Measurements from ENCODE around the gene SLC6A16. TPM values are rescaled to one million over a fixed set of nuclear protein-coding genes. Genes with fewer than 3 reads are reported as not detected.
"Not testable (repeated sequence)": the region's sequence is repeated elsewhere in the genome, so short reads cannot be mapped to it uniquely, and the experiment has no call there.

The SLC6A16 gene
- total RNA-seq, 3 donors from 2014 or later, result 1.2 to 2.7 (median 2.0) TPM

GRCh38 chr19:49335784-49336481 is 10.9 kb upstream of the SLC6A16 start:
- TF ChIP-seq POLR2A (IDR thresholded peaks at IDR 0.05) (no peak), POLR2AphosphoS5 (IDR thresholded peaks at IDR 0.05) (no peak)
- TF ChIP-seq, protein P1, sequence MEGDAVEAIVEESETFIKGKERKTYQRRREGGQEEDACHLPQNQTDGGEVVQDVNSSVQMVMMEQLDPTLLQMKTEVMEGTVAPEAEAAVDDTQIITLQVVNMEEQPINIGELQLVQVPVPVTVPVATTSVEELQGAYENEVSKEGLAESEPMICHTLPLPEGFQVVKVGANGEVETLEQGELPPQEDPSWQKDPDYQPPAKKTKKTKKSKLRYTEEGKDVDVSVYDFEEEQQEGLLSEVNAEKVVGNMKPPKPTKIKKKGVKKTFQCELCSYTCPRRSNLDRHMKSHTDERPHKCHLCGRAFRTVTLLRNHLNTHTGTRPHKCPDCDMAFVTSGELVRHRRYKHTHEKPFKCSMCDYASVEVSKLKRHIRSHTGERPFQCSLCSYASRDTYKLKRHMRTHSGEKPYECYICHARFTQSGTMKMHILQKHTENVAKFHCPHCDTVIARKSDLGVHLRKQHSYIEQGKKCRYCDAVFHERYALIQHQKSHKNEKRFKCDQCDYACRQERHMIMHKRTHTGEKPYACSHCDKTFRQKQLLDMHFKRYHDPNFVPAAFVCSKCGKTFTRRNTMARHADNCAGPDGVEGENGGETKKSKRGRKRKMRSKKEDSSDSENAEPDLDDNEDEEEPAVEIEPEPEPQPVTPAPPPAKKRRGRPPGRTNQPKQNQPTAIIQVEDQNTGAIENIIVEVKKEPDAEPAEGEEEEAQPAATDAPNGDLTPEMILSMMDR (IDR thresholded peaks at IDR 0.05), result no peak
- H3K4me3 ChIP-seq, result peak overlapping the region; percentile 14 to 43 (median 27)
- H3K36me3 ChIP-seq, result no peaks in the 10 kb centered on the region
- DNase-seq (ENCODE audit: low spot score in 2 of 2), result peak; percentile 15 to 38
- H3K27me3 ChIP-seq, result no peaks in the 10 kb centered on the region
- intact Hi-C loops (cut with DNase I; ENCODE audit: low total_unique reads), result no loop called here
- H3K27ac ChIP-seq, result no peak overlapping the region
- H3K4me1 ChIP-seq, result peaks cover 0 to 6% of the 10 kb centered on the region in 2 donors
- no peaks in the 10 kb centered on the region for H3K9me3 ChIP-seq

GRCh38 chr19:49335071-49335783 is 10.2 kb upstream of the SLC6A16 start, which contains the start of gene CD37:
CD37 (plus strand) TSS chr19:49335406; CDS start chr19:49335541, 135 bp downstream.
- no peaks in the 10 kb centered on the region for H3K36me3 ChIP-seq
- no peak within 1 kb of the TSS for H3K27ac ChIP-seq
- intact Hi-C loops (cut with DNase I; ENCODE audit: low total_unique reads), result no loop called here
- peaks cover 0 to 6% of the 10 kb centered on the region in 2 donors for H3K4me1 ChIP-seq
- no peak for TF ChIP-seq POLR2A (IDR thresholded peaks at IDR 0.05)
- TF ChIP-seq POLR2AphosphoS5 (IDR thresholded peaks at IDR 0.05), result no peak
- TF ChIP-seq, protein P1 (IDR thresholded peaks at IDR 0.05), result no peak
- no peaks in the 10 kb centered on the region for H3K27me3 ChIP-seq
- DNase-seq (ENCODE audit: low spot score in 2 of 2), result peak; percentile 18 to 49
- H3K9me3 ChIP-seq, result no peaks in the 10 kb centered on the region
- H3K4me3 ChIP-seq, result peak within 1 kb of the TSS; percentile 14 to 43 (median 27)

- no peak overlapping the region for H3K4me3 ChIP-seq
Measured at GRCh38 chr19:49333811-49334288, 8.9 kb upstream of the SLC6A16 start.

GRCh38 chr19:49333418-49333805 is 8.4 kb upstream of the SLC6A16 start:
- no peak overlapping the region for H3K4me3 ChIP-seq
- DNase-seq (ENCODE audit: low spot score in 2 of 2), result peak in 1 of 2 donors; percentile 13

More at GRCh38 chr19:49333811-49334288, 8.9 kb upstream of the SLC6A16 start:
- TF ChIP-seq POLR2A (IDR thresholded peaks at IDR 0.05) (no peak), POLR2AphosphoS5 (IDR thresholded peaks at IDR 0.05) (no peak)
- TF ChIP-seq, protein P1 (IDR thresholded peaks at IDR 0.05), result no peak
- Histone ChIP-seq H3K4me1 (peaks cover 0 to 5% of the 10 kb centered on the region in 2 donors), H3K9me3 (no peaks in the 10 kb centered on the region), H3K27ac (no peak overlapping the region), H3K36me3 (no peaks in the 10 kb centered on the region), H3K27me3 (no peaks in the 10 kb centered on the region)
- DNase-seq (ENCODE audit: low spot score in 2 of 2), result peak; percentile 15 to 34
- intact Hi-C loops (cut with DNase I; ENCODE audit: low total_unique reads), result no loop called here

DNA sequence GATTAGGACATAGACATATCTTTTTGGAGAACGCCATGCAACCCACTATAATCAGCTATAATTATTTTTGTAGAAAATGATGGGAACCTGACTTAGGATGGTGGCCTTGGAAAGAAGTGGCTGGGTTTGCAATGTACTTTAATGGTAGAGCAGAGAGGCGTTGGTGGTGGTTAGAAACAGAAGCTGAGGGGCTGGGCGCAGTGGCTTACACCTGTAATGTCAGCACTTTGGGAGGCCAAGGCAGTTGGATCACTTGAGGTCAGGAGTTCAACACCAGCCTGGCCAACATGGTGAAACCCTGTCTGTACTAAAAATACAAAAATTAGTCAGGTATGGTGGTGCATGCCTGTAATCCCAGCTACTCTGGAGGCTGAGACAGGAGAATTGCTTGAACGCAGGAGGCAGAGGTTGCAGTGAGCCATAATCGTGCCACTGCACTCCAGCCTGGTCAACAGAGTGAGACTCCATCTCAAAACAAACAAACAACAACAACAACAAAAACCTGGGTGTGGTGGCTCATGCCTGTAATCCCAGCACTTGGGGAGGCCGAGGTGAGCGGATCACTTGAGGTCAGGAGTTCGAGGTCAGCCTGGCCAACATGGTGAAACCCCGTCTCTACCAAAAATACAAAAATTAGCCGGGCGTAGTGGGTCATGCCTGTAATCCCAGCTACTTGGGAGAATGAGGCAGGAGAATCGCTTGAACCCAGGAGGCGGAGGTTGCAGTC is 7.9 kb upstream of the SLC6A16 start:
- H3K4me1 ChIP-seq; H3K27ac ChIP-seq; H3K36me3 ChIP-seq; H3K9me3 ChIP-seq; H3K27me3 ChIP-seq; H3K4me3 ChIP-seq; intact Hi-C loops (cut with DNase I; ENCODE audit: low total_unique reads): not testable (repeated sequence)
- DNase-seq (ENCODE audit: low spot score in 2 of 2), result peak in 1 of 2 donors; percentile 13

More at GRCh38 chr19:49333418-49333805, 8.4 kb upstream of the SLC6A16 start:
- Histone ChIP-seq H3K36me3 (no peaks in the 10 kb centered on the region), H3K9me3 (no peaks in the 10 kb centered on the region), H3K4me1 (peaks cover 0 to under 1% of the 10 kb centered on the region in 2 donors), H3K27ac (no peak overlapping the region), H3K27me3 (no peaks in the 10 kb centered on the region)
- intact Hi-C loops (cut with DNase I; ENCODE audit: low total_unique reads), result no loop called here
- TF ChIP-seq, protein P1 (IDR thresholded peaks at IDR 0.05), result no peak
- TF ChIP-seq POLR2AphosphoS5 (IDR thresholded peaks at IDR 0.05) (no peak), POLR2A (IDR thresholded peaks at IDR 0.05) (no peak)

Data from breast epithelium (tissue), 4 donors.